Transverse colon (tissue), 4 donors: ENCODE data around the gene CMTM3. TPM values are rescaled to one million over a fixed set of nuclear protein-coding genes. Genes with fewer than 3 reads are reported as not detected.

Source experiments
- DNase-seq: peaks from one replicate; pipeline ENCODE4 v3.0.0-alpha.2; 2019
- H3K27ac ChIP-seq, 4 donors: fragments of 200-600 bp; sonication (generic); 2 replicates each; pipeline ENCODE4 v1.5.1; 2016 to 2018; ENCODE audit warnings: inconsistent platforms in 4 of 4
- H3K27me3 ChIP-seq: fragments of 200-600 bp; sonication (generic); 2 replicates; pipeline ENCODE4 v1.5.1; 2017; ENCODE audit warnings: inconsistent platforms
- H3K36me3 ChIP-seq, 4 donors: fragments of 200-600 bp; sonication (generic); 2 replicates each; pipeline ENCODE4 v1.5.1; 2017 to 2019; ENCODE audit warnings: inconsistent platforms in 4 of 4
- H3K4me1 ChIP-seq, 4 donors: fragments of 200-600 bp; sonication (generic); 2 replicates each; pipeline ENCODE4 v1.5.1; 2017 to 2020; ENCODE audit warnings: inconsistent platforms in 4 of 4
- H3K4me3 ChIP-seq, 4 donors: fragments of 200-600 bp; sonication (generic); 1 replicate in 1 of 4; 2 replicates in 3 of 4; pipeline versions ENCODE4 v1.5.1 to v1.6.1; 2017 to 2019; ENCODE audit warnings: inconsistent platforms in 4 of 4
- H3K9me3 ChIP-seq, 2 donors: fragments of 200-600 bp; sonication (generic); 2 replicates each; pipeline ENCODE4 v1.5.1; 2017 to 2019; ENCODE audit warnings: inconsistent platforms in 2 of 2
- EP300 ChIP-seq: sonication (generic); formaldehyde crosslinking; IDR thresholded peaks from one replicate; pipeline ENCODE4 v1.6.1; 2017; ENCODE audit warnings: antibody characterized with exemption, low read depth
- POLR2A ChIP-seq: fragments of 450-650 bp; IDR thresholded peaks from one replicate; pipeline ENCODE4 v1.6.1; 2016; ENCODE audit warnings: antibody characterized with exemption, mild to moderate bottlenecking, moderate library complexity
- POLR2AphosphoS5 ChIP-seq, 3 donors: sonication (generic); formaldehyde crosslinking; IDR thresholded peaks; one replicate each; pipeline ENCODE4 v1.6.1; 2016; ENCODE audit warnings: antibody characterized with exemption in 3 of 3
- WGBS, 2 donors: methylation state at CpG; one replicate each; pipeline ENCODE4 v1.1.5; 2018; ENCODE audit warnings: low coverage in 1 of 2; 5-methylcytosine and 5-hydroxymethylcytosine counted together
- in situ Hi-C, 4 donors: fragments of 200-750 bp; cut with MboI; loops; one replicate each; pipeline versions ENCODE4 v1.15.0 to v1.15.1; 2017; ENCODE audit warnings: low sequenced_read_pairs in 3 of 4, low pct_ligation_motif_present in 1 of 4, low pct_unique_long_range_greater_than_20kb in 1 of 4
- intact Hi-C: fragments of 100-400 bp; cut with DNase I; formaldehyde crosslinking; loops from one replicate; pipeline ENCODE4 v1.15.1; 2023; ENCODE audit warnings: low total_unique reads
- total RNA-seq, 4 donors: library from RNA; depleted of rRNA; stranded (reverse); fragments of >200 nt; gene quantifications; one replicate each; pipeline ENCODE4 v1.1.0, GENCODE V29; 2016
- TF ChIP-seq, protein P1 (sequence below), 5 experiments: fragments of 200-600 bp in 3 of 5; fragments of 450-650 bp in 2 of 5; sonication (generic) in 3 of 5; IDR thresholded peaks; 1 replicate in 2 of 5; 2 replicates in 3 of 5; pipeline ENCODE4 v1.5.1; 2016 to 2017; ENCODE audit warnings: antibody characterized with exemption in 5 of 5, inconsistent platforms in 3 of 5, mild to moderate bottlenecking in 2 of 5, moderate library complexity in 1 of 5

CMTM3 gene
- total RNA-seq, 4 donors from 2014 or later = 2.4 to 11.6 (median 6.1) TPM; not detected in 1

DNA sequence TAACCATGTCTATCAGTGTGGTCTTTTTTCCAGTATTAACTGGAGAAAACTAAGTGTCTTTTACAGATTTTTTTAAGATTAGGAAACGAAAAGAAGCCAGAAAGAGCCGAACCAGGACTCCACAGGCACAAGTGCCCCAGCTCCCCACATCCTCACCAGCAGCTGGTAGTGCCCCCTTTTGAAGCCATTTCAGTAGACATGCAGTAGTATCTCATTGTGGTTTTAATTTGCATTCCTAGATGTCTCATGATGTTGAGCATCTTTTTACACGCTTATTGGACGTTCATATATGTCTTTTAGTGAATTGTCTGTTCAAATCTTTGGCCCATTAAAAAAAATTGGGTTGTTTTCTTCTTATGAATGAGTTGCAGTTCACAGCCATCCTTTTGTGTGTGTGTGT lies 4.8 kb upstream of the CMTM3 start:
- in situ Hi-C loops = loop anchor here (10.0 to 25.0 kb wide), 3 partner anchors 112 to 195 kb away; no protein-coding TSS in a partner anchor
- H3K4me3 ChIP-seq = no peak overlapping the region
- TF ChIP-seq, protein P1, sequence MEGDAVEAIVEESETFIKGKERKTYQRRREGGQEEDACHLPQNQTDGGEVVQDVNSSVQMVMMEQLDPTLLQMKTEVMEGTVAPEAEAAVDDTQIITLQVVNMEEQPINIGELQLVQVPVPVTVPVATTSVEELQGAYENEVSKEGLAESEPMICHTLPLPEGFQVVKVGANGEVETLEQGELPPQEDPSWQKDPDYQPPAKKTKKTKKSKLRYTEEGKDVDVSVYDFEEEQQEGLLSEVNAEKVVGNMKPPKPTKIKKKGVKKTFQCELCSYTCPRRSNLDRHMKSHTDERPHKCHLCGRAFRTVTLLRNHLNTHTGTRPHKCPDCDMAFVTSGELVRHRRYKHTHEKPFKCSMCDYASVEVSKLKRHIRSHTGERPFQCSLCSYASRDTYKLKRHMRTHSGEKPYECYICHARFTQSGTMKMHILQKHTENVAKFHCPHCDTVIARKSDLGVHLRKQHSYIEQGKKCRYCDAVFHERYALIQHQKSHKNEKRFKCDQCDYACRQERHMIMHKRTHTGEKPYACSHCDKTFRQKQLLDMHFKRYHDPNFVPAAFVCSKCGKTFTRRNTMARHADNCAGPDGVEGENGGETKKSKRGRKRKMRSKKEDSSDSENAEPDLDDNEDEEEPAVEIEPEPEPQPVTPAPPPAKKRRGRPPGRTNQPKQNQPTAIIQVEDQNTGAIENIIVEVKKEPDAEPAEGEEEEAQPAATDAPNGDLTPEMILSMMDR (IDR thresholded peaks at IDR 0.05) = no peak
- TF ChIP-seq EP300 = no peak
- TF ChIP-seq POLR2AphosphoS5 (IDR thresholded peaks at IDR 0.05) = no peak
- no peak for TF ChIP-seq POLR2A
- no peak overlapping the region for H3K27ac ChIP-seq
- peaks cover 0 to 11% (median 5%) of the 10 kb centered on the region in 4 donors for H3K4me1 ChIP-seq
- no peaks in the 10 kb centered on the region for H3K9me3 ChIP-seq
- intact Hi-C loops = loop anchor here (10.0 kb wide), 1 partner anchor 195 kb away; no protein-coding TSS in a partner anchor
- peaks cover 7% of the 10 kb centered on the region for H3K27me3 ChIP-seq
- H3K36me3 ChIP-seq = no peaks in the 10 kb centered on the region
- DNase-seq = no peak
- 92 to 94% methylated on average over 2 to 4 of the region's 4 CpGs for WGBS, 2 donors

DNA sequence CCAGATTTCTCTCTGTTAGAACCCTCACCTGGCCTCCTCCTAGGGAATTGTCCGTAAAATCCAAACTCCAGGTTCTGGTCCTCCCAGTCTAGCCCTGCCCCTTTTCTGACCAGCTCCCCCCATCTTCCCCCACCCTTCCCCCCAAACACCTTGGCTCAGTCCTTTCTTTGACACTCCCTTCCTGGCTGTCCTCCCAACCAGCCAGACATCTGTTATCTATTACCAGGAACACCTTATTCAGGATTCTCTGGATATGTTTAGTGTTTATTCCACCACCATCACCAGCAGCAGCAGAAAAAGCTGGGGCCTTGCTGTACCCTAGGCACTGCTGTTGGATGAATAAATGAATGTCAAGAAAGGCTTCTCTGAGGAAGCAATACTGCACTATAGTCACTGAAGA lies 4.0 kb upstream of the CMTM3 start:
- in situ Hi-C loops = loop anchor here in 2 of 4 donors (10.0 to 25.0 kb wide), 2 partner anchors 188 to 196 kb away; no protein-coding TSS in a partner anchor
- peaks cover 0 to 18% (median 12%) of the 10 kb centered on the region in 4 donors for H3K4me1 ChIP-seq
- no peak overlapping the region for H3K4me3 ChIP-seq
- intact Hi-C loops = loop anchor here (10.0 kb wide), 1 partner anchor 196 kb away; no protein-coding TSS in a partner anchor
- H3K9me3 ChIP-seq = no peaks in the 10 kb centered on the region
- no peak overlapping the region for H3K27ac ChIP-seq
- peaks cover 15% of the 10 kb centered on the region for H3K27me3 ChIP-seq
- WGBS, 2 donors = 92% methylated on average over 1 of the region's 1 CpG; no CpG with 5 or more reads in 1 of the 2 donors
- TF ChIP-seq POLR2AphosphoS5 (IDR thresholded peaks at IDR 0.05) (no peak), POLR2A (no peak), EP300 (no peak)
- TF ChIP-seq, protein P1 (IDR thresholded peaks at IDR 0.05) = no peak
- no peak for DNase-seq
- no peaks in the 10 kb centered on the region for H3K36me3 ChIP-seq

DNA sequence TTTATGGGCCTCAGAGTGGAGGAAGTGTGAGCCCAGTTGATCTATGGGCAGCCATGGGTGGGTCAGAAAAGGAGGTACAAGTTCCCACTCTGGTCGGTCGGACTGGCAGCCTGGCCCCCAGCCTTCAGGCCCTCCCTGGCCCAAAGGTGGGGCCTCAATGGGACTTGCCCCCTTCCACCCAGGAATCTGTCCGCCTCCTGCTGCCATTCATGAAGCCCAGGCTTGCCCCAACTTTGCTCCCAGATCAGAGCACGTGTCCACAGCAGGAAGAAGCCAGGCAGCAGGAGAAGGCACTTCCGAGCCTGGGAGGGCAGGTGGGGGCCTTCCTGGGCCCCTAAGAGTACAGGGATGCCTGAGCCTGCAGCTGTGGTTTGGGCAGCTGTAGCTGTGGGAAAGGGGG lies 3.0 kb upstream of the CMTM3 start:
- Histone ChIP-seq H3K27me3 (peaks cover 17% of the 10 kb centered on the region), H3K36me3 (no peaks in the 10 kb centered on the region), H3K4me1 (peaks cover 0 to 27% (median 18%) of the 10 kb centered on the region in 4 donors), H3K27ac (no peak overlapping the region), H3K9me3 (no peaks in the 10 kb centered on the region), H3K4me3 (no peak overlapping the region)
- TF ChIP-seq POLR2A (no peak), POLR2AphosphoS5 (IDR thresholded peaks at IDR 0.05) (no peak), EP300 (no peak)
- TF ChIP-seq, protein P1 (IDR thresholded peaks at IDR 0.05) = no peak
- DNase-seq = no peak
- in situ Hi-C loops (loop anchor here in 2 of 4 donors (10.0 to 25.0 kb wide), 2 partner anchors 189 to 197 kb away; no protein-coding TSS in a partner anchor), intact Hi-C loops (loop anchor here (10.0 kb wide), 1 partner anchor 197 kb away; no protein-coding TSS in a partner anchor)
- WGBS, 2 donors = 100% methylated on average over 5 of the region's 5 CpGs; no CpG with 5 or more reads in 1 of the 2 donors

DNA sequence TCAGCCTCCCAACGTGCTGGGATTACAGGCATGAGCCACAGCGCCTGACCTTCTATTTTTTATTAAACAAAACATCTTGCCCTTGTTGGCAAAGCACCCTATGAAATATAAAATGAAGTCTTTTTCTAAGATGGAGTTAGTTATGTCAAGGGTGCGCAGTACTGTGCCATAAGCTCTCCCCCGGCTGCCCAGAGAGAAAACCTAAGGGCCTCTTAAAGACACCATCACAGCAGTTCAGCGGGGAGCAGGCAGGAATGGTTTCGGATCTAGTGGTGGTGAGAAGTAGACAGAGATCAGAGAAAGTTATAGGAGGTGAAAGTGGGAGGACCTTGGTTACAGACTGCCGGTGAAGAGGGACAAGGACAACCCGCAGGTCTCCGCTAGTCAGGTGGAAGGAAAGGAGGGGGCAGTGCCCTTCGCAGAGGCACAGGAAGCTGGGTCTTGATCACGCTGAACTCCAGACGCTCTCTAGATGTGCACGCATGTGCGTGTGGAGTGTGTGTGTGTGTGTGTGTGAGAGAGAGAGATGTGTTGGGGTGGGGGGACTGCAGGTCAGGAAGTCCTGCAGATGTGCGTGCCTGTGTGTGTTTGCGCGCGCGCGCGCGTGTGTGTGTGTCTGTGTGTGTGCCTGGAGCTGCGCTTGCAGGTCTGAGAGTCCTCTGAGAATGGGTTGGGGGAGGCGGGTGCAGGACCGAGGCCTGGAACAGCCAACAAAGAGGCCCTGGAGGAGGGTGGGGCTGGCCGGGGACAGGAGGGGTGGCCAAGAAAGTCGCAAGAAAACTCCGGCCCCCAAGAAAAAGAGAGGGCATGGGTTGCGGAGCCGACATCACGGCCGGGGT lies 748 bp upstream of the CMTM3 start:
- Histone ChIP-seq H3K9me3 (no peaks in the 10 kb centered on the region), H3K4me3 (peak overlapping the region; percentile 54 to 84 (median 71)), H3K36me3 (no peaks in the 10 kb centered on the region), H3K27me3 (peaks cover 17% of the 10 kb centered on the region), H3K4me1 (peaks cover 0 to 39% (median 22%) of the 10 kb centered on the region in 4 donors), H3K27ac (peak overlapping the region; percentile 81 to 88 (median 84))
- intact Hi-C loops (loop anchor here (10.0 kb wide), 1 partner anchor 199 kb away; no protein-coding TSS in a partner anchor), in situ Hi-C loops (loop anchor here in 2 of 4 donors (10.0 to 25.0 kb wide), 2 partner anchors 191 to 199 kb away; no protein-coding TSS in a partner anchor)
- WGBS, 2 donors = 23 to 40% methylated on average over 5 to 31 of the region's 32 CpGs
- DNase-seq = peak; percentile 59
- TF ChIP-seq POLR2AphosphoS5 (IDR thresholded peaks at IDR 0.05) (no peak), EP300 (no peak), POLR2A (peak; percentile 35)
